Astrocyte of the cerebellum (primary cell): ENCODE measurements around the gene MBTPS2.

Experiments used
- DNase-seq: peaks from one replicate; pipeline ENCODE4 v3.0.0-alpha.2; 2011; ENCODE audit warnings: low read depth
- H3K4me3 ChIP-seq: 2 replicates; pipeline ENCODE4 v1.5.1; 2011; ENCODE audit warnings: mild to moderate bottlenecking, low read depth, low read length, moderate library complexity
- CTCF ChIP-seq: IDR thresholded peaks from 2 replicates; pipeline ENCODE4 v1.5.1; 2012; ENCODE audit warnings: low read length, low read depth, moderate library complexity, mild to moderate bottlenecking; ENCODE audit errors: missing control alignments
- in situ Hi-C: cut with HindIII; loops from 2 replicates; pipeline ENCODE4 v1.10.0; 2017; ENCODE audit warnings: low sequenced_read_pairs

MBTPS2 gene

GRCh38 chrX:21926527-21927278, 87.3 kb downstream of the MBTPS2 start:
- in situ Hi-C loops = no loop called here
- peak; percentile 90 for DNase-seq
- TF ChIP-seq CTCF = no peak
- H3K4me3 ChIP-seq = no peak overlapping the region

DNA sequence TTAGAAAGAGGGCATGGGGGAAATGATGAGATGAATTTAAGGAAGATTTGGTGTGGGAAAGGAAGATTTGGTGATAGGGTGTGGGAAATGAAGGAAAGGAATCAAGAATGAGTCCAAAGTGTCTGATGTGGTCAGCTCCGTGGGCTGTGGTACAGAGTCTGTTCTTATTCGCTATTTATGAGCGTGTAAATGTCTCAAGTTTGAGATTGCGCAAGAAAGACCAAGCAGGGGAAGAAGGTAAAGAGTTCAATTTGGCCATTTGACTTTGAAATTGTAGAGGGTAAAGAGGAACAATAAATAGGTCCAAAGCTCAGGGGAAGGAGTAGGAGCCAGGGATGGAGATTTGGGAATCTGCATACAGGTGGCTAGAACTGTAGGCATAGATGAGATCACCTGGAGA, 89.8 kb downstream of the MBTPS2 start:
- no peak for DNase-seq
- no peak for TF ChIP-seq CTCF
- in situ Hi-C loops = no loop called here
- no peak overlapping the region for H3K4me3 ChIP-seq

DNA sequence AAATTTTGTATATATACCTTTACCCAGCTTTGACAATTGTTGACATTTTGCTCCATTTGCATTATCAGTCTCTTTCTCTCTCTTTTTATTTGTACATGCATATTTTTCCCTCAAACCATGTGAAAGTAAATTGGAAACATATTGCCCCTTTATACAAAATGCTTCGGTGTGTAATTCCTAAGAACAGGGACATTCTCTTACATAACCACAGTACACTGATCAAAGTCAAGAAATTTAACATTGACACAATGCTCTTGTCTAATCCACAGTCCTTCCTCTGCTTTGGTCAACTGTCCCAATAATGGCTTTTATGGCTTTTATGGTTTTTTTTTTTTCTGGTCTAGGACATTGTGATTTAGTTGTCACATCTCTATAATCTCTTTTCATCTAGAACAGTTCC, 91.6 kb downstream of the MBTPS2 start:
- no peak overlapping the region for H3K4me3 ChIP-seq
- in situ Hi-C loops = no loop called here
- no peak for TF ChIP-seq CTCF
- DNase-seq = no peak

DNA sequence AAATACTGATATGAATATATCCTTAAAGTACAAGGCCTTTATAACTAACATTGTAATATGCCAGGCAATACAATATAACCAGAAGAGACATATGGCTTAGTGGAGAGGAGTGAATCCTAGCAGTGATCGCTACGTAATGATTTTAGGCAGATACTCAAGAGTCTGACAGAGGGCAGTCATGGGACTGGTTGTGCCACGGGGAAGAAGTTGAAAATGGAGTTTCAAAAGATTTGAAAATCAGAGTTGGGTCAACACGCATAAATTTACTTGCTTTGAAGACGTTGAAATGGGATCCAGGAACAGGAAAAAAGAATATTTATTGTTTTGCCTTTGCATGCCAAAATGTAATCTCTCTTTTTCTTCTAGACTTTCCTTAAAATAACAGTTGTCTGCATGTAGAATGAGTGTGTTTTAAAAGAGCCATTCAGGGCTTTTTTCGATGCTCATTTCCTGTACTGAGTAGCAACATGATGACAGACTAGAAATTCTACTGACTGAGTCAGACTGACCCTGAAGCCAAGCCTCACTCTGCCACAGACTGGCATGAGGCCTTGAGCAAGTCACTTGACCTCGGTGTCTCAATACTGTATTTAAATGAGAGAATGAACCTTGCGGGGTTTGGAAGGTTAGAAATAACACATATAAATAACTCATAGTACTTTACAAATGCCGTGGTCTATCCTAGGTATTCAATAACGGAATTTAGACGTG, 93.0 kb downstream of the MBTPS2 start:
- in situ Hi-C loops = no loop called here

GRCh38 chrX:21933077-21933476, 93.7 kb downstream of the MBTPS2 start:
- TF ChIP-seq CTCF = no peak
- H3K4me3 ChIP-seq = no peak overlapping the region
- no peak for DNase-seq
- in situ Hi-C loops = no loop called here

More for the DNA sequence above, 93.0 kb downstream of the MBTPS2 start:
- H3K4me3 ChIP-seq = no peak overlapping the region
- DNase-seq = no peak
- TF ChIP-seq CTCF = no peak

- no peak for DNase-seq
- in situ Hi-C loops = no loop called here
- no peak for TF ChIP-seq CTCF
Observed at GRCh38 chrX:21934414-21934813, 95.0 kb downstream of the MBTPS2 start.

More at GRCh38 chrX:21934414-21934813, 95.0 kb downstream of the MBTPS2 start:
- no peak overlapping the region for H3K4me3 ChIP-seq
